GM23338 (cell line): ENCODE data around the gene DCD. TPM values are rescaled to one million over a fixed set of nuclear protein-coding genes. Genes with fewer than 3 reads are reported as not detected.

Experiments
- EZH2 ChIP-seq: fragments of 200-600 bp; sonication (generic); IDR thresholded peaks from one replicate; pipeline ENCODE4 v1.8.0; 2017; ENCODE audit warnings: antibody characterized with exemption, mild to moderate bottlenecking, low read depth; ENCODE audit not compliant: unreplicated experiment
- JUNB ChIP-seq: IDR thresholded peaks from one replicate; pipeline ENCODE4 v1.6.1; 2016; ENCODE audit warnings: antibody characterized with exemption; ENCODE audit not compliant: unreplicated experiment
- POLR2AphosphoS5 ChIP-seq: IDR thresholded peaks from 2 replicates; pipeline ENCODE4 v1.6.1; 2016; ENCODE audit warnings: antibody characterized with exemption, low read depth
- REST ChIP-seq: IDR thresholded peaks from one replicate; pipeline ENCODE4 v1.6.1; 2018; ENCODE audit warnings: antibody characterized with exemption; ENCODE audit not compliant: unreplicated experiment
- ZNF114 ChIP-seq: fragments of 250-450 bp; sonication (Bioruptor Pico); IDR thresholded peaks from 2 replicates; pipeline ENCODE4 v1.5.0; 2020; ENCODE audit warnings: mild to moderate bottlenecking, moderate library complexity
- ZNF462 ChIP-seq: fragments of 250-450 bp; sonication (Bioruptor Pico); IDR thresholded peaks from 2 replicates; pipeline ENCODE4 v1.5.0; 2020; ENCODE audit warnings: mild to moderate bottlenecking, moderate library complexity
- polyA plus RNA-seq: library from polyadenylated mRNA; unstranded; fragments of >200 nt; fragmentation: Nextera tagmentation; extraction: Ambion mirVana; gene quantifications from 2 replicates; pipeline ENCODE4 v1.2.1, GENCODE V29; 2016
- total RNA-seq: library from RNA; depleted of rRNA; stranded (reverse); fragments of >200 nt; shearing (Covaris generic); gene quantifications from 2 replicates; pipeline ENCODE4 v1.2.3, GENCODE V29; 2014

The DCD gene
- total and polyA plus RNA-seq, 2 experiments from 2014 or later: not detected

GRCh38 chr12:54660320-54660962 is 12.3 kb upstream of the DCD start (continued):
- TF ChIP-seq REST (no peak), JUNB (no peak), ZNF114 (CRISPR knock-in tag) (no peak), ZNF462 (CRISPR knock-in tag) (no peak), EZH2 (no peak), POLR2AphosphoS5 (no peak)
